OCI-LY1 (cell line): ENCODE data around the gene PRR5.
"Not testable (repeated sequence)": the region's sequence is repeated elsewhere in the genome, so short reads cannot be mapped to it uniquely, and the experiment has no call there.

Experiments used
- H2AFZ ChIP-seq: fragments of 200-600 bp; sonication (generic), shearing (Covaris generic); 2 replicates; pipeline ENCODE4 v1.6.0; 2014; ENCODE audit warnings: antibody characterized with exemption, mild to moderate bottlenecking, low read length
- H3F3A ChIP-seq: fragments of 200-600 bp; sonication (generic), shearing (Covaris generic); 2 replicates; pipeline ENCODE4 v1.6.0; 2014; ENCODE audit warnings: mild to moderate bottlenecking, antibody characterized with exemption, low read length, moderate library complexity; ENCODE audit not compliant: insufficient read depth
- H3K27ac ChIP-seq: fragments of 200-600 bp; sonication (generic); 2 replicates; pipeline ENCODE4 v1.5.1; 2014; ENCODE audit warnings: low read length, mixed run types, mild to moderate bottlenecking, low read depth; ENCODE audit not compliant: poor library complexity, severe bottlenecking
- H3K27me3 ChIP-seq: fragments of 200-600 bp; sonication (generic); 2 replicates; pipeline ENCODE4 v1.6.0; 2014; ENCODE audit warnings: antibody characterized with exemption, mild to moderate bottlenecking, low read length, moderate library complexity; ENCODE audit not compliant: insufficient read depth
- H3K36me3 ChIP-seq: fragments of 200-600 bp; sonication (generic); 2 replicates; pipeline ENCODE4 v1.6.1; 2014; ENCODE audit warnings: mild to moderate bottlenecking, antibody characterized with exemption, low read length, moderate library complexity, mixed read lengths; ENCODE audit not compliant: insufficient read depth
- H3K4me1 ChIP-seq: fragments of 200-600 bp; sonication (generic); 2 replicates; pipeline ENCODE4 v1.5.1; 2014; ENCODE audit warnings: mild to moderate bottlenecking, low read length, moderate library complexity; ENCODE audit not compliant: insufficient read depth, severe bottlenecking
- H3K4me2 ChIP-seq: fragments of 200-600 bp; sonication (generic), shearing (Covaris generic); 2 replicates; pipeline ENCODE4 v1.6.1; 2014; ENCODE audit warnings: low read length
- H3K4me3 ChIP-seq: fragments of 200-600 bp; sonication (generic); 2 replicates; pipeline ENCODE4 v1.5.1; 2014; ENCODE audit warnings: low read length, low read depth, mild to moderate bottlenecking, mixed read lengths; ENCODE audit not compliant: poor library complexity, severe bottlenecking
- H3K79me2 ChIP-seq: fragments of 200-600 bp; shearing (Covaris generic); 2 replicates; pipeline ENCODE4 v1.6.1; 2016; ENCODE audit warnings: mixed run types, low read length, mixed read lengths; ENCODE audit not compliant: insufficient read depth
- H3K9ac ChIP-seq: fragments of 200-600 bp; sonication (generic), shearing (Covaris generic); 2 replicates; pipeline ENCODE4 v1.6.1; 2014; ENCODE audit warnings: mild to moderate bottlenecking, low read length, mixed read lengths
- H3K9me2 ChIP-seq: fragments of 200-600 bp; sonication (generic), shearing (Covaris generic); 2 replicates; pipeline ENCODE4 v1.6.1; 2014; ENCODE audit warnings: low read depth, mild to moderate bottlenecking, low read length, mixed read lengths
- H3K9me3 ChIP-seq: fragments of 200-600 bp; shearing (Covaris generic); 2 replicates; pipeline ENCODE4 v1.6.1; 2014; ENCODE audit warnings: low read length, mixed read lengths
- H4K20me1 ChIP-seq: fragments of 200-600 bp; sonication (generic), shearing (Covaris generic); 2 replicates; pipeline ENCODE4 v1.6.0; 2016; ENCODE audit warnings: mild to moderate bottlenecking, low read length; ENCODE audit not compliant: insufficient read depth
- CTCF ChIP-seq: fragments of 200-600 bp; sonication (generic), shearing (Covaris generic); IDR thresholded peaks from 2 replicates; pipeline ENCODE4 v1.5.1; 2017; ENCODE audit warnings: mild to moderate bottlenecking, antibody characterized with exemption, low read length, moderate library complexity, mixed read lengths
- EZH2 ChIP-seq: fragments of 200-600 bp; sonication (generic), shearing (Covaris generic); IDR thresholded peaks from 2 replicates; pipeline ENCODE4 v1.8.0; 2017; ENCODE audit warnings: borderline replicate concordance, mixed run types, mild to moderate bottlenecking, antibody characterized with exemption, low read length, moderate library complexity, mixed read lengths

PRR5 gene

GRCh38 chr22:44677353-44677840 is 24.6 kb upstream of the PRR5 start:
- Histone ChIP-seq H3K9ac (no peak overlapping the region), H3K36me3 (no peaks in the 10 kb centered on the region), H3F3A (no peaks in the 10 kb centered on the region), H2AFZ (no peak overlapping the region), H4K20me1 (no peaks in the 10 kb centered on the region), H3K9me3 (no peaks in the 10 kb centered on the region), H3K4me1 (no peaks in the 10 kb centered on the region), H3K4me3 (no peak overlapping the region), H3K27ac (no peak overlapping the region), H3K79me2 (no peaks in the 10 kb centered on the region), H3K9me2 (no peaks in the 10 kb centered on the region), H3K4me2 (no peak overlapping the region), H3K27me3 (no peaks in the 10 kb centered on the region)
- TF ChIP-seq EZH2 (no peak), CTCF (no peak)

GRCh38 chr22:44677871-44678555 is 24.0 kb upstream of the PRR5 start:
- Histone ChIP-seq H3K27me3 (no peaks in the 10 kb centered on the region), H3K79me2 (no peaks in the 10 kb centered on the region), H4K20me1 (no peaks in the 10 kb centered on the region), H3K9me3 (no peaks in the 10 kb centered on the region), H3K36me3 (no peaks in the 10 kb centered on the region), H3K27ac (no peak overlapping the region), H3K4me3 (no peak overlapping the region), H2AFZ (no peak overlapping the region), H3K4me2 (no peak overlapping the region), H3K9ac (no peak overlapping the region), H3K9me2 (no peaks in the 10 kb centered on the region), H3F3A (no peaks in the 10 kb centered on the region), H3K4me1 (no peaks in the 10 kb centered on the region)
- no peak for TF ChIP-seq CTCF
- TF ChIP-seq EZH2, result no peak

- no peak overlapping the region for H3K4me2 ChIP-seq
- no peaks in the 10 kb centered on the region for H3K79me2 ChIP-seq
- no peaks in the 10 kb centered on the region for H3K36me3 ChIP-seq
- H3K27ac ChIP-seq, result no peak overlapping the region
- no peak overlapping the region for H3K4me3 ChIP-seq
- no peaks in the 10 kb centered on the region for H3F3A ChIP-seq
- H3K9ac ChIP-seq, result no peak overlapping the region
- no peaks in the 10 kb centered on the region for H3K9me2 ChIP-seq
- H3K9me3 ChIP-seq, result no peaks in the 10 kb centered on the region
- no peak overlapping the region for H2AFZ ChIP-seq
- H3K27me3 ChIP-seq, result no peaks in the 10 kb centered on the region
- H3K4me1 ChIP-seq, result no peaks in the 10 kb centered on the region
- no peaks in the 10 kb centered on the region for H4K20me1 ChIP-seq
- TF ChIP-seq CTCF, result no peak
- TF ChIP-seq EZH2, result no peak
These were observed 23.3 kb upstream of the PRR5 start for GRCh38 chr22:44678556-44679305.

- not testable (repeated sequence) for H2AFZ ChIP-seq, H3F3A ChIP-seq, H3K36me3 ChIP-seq, H3K9ac ChIP-seq, H3K27me3 ChIP-seq, H3K27ac ChIP-seq, H3K4me1 ChIP-seq, H3K4me3 ChIP-seq, H4K20me1 ChIP-seq, H3K79me2 ChIP-seq, H3K4me2 ChIP-seq, H3K9me3 ChIP-seq, H3K9me2 ChIP-seq
These were observed 22.7 kb upstream of the PRR5 start for GRCh38 chr22:44679306-44679647.
